Midbrain (tissue), 1 donor: ENCODE measurements around the gene MDH1B.

Experiments
- DNase-seq: peaks from one replicate; lab custom pipeline; 2025; lab: John Stamatoyannopoulos, UW

MDH1B gene

GRCh38 chr2:206693399-206694137 lies 71.6 kb downstream of the MDH1B start:
- peak; percentile 59 for DNase-seq

- no peak for DNase-seq
Observed at GRCh38 chr2:206692971-206693370, 72.2 kb downstream of the MDH1B start.

- DNase-seq: no peak
Observed at GRCh38 chr2:206688990-206689389, 76.1 kb downstream of the MDH1B start.

- DNase-seq: no peak
Observed at GRCh38 chr2:206688453-206688852, 76.7 kb downstream of the MDH1B start.
